Measurements from ENCODE around the gene RCAN2. TPM values are rescaled to one million over a fixed set of nuclear protein-coding genes. Genes with fewer than 3 reads are reported as not detected.

The RCAN2 gene
- total RNA-seq, 1 experiment from 2014 or later: not detected

DNA sequence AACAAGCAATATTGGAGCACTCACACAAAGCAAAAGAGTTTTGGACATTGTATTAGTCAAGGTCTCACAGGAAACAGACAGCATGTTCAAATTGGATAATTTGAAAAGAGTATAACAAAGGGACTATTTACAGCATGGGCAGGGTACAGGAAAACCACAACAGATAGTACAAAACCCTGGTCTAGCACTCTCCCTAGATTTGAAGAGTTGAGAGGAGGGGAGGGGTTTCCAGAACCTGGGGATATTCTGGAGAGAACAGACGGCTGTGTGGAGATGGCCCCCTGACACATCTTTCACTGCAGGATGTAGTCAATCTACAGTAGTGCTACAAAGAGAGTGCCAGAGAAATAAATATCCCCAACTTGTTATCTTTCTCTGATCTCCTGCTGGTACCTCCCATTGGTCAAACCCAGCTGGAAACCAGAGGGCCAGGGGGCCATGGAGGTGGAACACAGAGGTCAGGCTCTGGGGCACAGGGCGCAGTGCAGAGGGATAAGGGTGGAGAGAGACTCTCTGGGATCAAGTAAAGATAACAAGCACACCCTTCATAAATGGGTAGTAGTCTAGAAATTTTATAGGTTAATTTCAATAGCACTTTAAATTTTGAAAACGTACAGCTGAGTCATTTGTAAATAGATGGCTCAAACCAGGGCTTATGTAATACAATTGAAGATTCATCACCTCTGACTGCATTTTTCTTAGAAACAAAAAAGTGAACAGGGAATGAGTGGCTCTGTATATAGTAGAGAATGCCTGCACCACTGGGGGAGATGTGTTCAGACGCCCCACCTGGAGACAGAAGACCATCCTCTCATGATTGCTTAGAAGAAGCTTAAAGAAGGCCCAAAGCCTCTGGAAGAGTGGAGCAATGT lies 25.7 kb downstream of the RCAN2 start:
- ChIA-PET POLR2A (no interaction called here), CTCF (no interaction called here)
- H3K9me3 Mint-ChIP-seq (ENCODE audit: unreplicated experiment): no peaks in the 10 kb centered on the region
- Histone ChIP-seq H3K27me3 (replicated peaks; ENCODE audit: control insufficient read depth, insufficient read depth, low read length) (no peaks in the 10 kb centered on the region), H3K36me3 (ENCODE audit: control insufficient read depth, insufficient read depth, low read length) (no peaks in the 10 kb centered on the region), H3K4me3 (ENCODE audit: low read depth, low read length) (no peak overlapping the region), H3K9me3 (no peaks in the 10 kb centered on the region), H3K4me1 (no peaks in the 10 kb centered on the region)
- H3K4me1 Mint-ChIP-seq (ENCODE audit: low read depth, unreplicated experiment): no peaks in the 10 kb centered on the region
- no peak overlapping the region for H3K4me3 Mint-ChIP-seq (ENCODE audit: unreplicated experiment)
- no TSS peak for BruUV-seq (replicated peaks)
- no peaks in the 10 kb centered on the region for H3K36me3 Mint-ChIP-seq (ENCODE audit: insufficient read depth, unreplicated experiment)
- H3K27me3 Mint-ChIP-seq (ENCODE audit: insufficient read depth, unreplicated experiment): peaks cover 11% of the 10 kb centered on the region
- intact Hi-C loops (cut with micrococcal nuclease; ENCODE audit: unreplicated experiment): no loop called here
- DNase-seq: no peak
- no peak for TF ChIP-seq CTCF (IDR thresholded peaks at IDR 0.05; ENCODE audit: insufficient read depth in 1 of 2, low read depth in 1 of 2, low read length in 1 of 2, severe bottlenecking in 1 of 2, unreplicated experiment in 1 of 2)
- no peak overlapping the region for H3K27ac Mint-ChIP-seq (ENCODE audit: unreplicated experiment)

GRCh38 chr6:46456297-46456696 lies 35.0 kb downstream of the RCAN2 start:
- TF ChIP-seq CTCF (IDR thresholded peaks at IDR 0.05; ENCODE audit: insufficient read depth in 1 of 2, low read depth in 1 of 2, low read length in 1 of 2, severe bottlenecking in 1 of 2, unreplicated experiment in 1 of 2): no peak
- no peak overlapping the region for H3K4me3 Mint-ChIP-seq (ENCODE audit: unreplicated experiment)
- ChIA-PET CTCF (no interaction called here), POLR2A (no interaction called here)
- no peak overlapping the region for H3K27ac Mint-ChIP-seq (ENCODE audit: unreplicated experiment)
- no peaks in the 10 kb centered on the region for H3K36me3 Mint-ChIP-seq (ENCODE audit: insufficient read depth, unreplicated experiment)
- intact Hi-C loops (cut with micrococcal nuclease; ENCODE audit: unreplicated experiment): no loop called here
- no peak for DNase-seq
- Histone ChIP-seq H3K9me3 (no peaks in the 10 kb centered on the region), H3K4me3 (ENCODE audit: low read depth, low read length) (no peak overlapping the region), H3K27me3 (replicated peaks; ENCODE audit: control insufficient read depth, insufficient read depth, low read length) (no peaks in the 10 kb centered on the region), H3K4me1 (no peaks in the 10 kb centered on the region), H3K36me3 (ENCODE audit: control insufficient read depth, insufficient read depth, low read length) (no peaks in the 10 kb centered on the region)
- H3K27me3 Mint-ChIP-seq (ENCODE audit: insufficient read depth, unreplicated experiment): peaks cover 9% of the 10 kb centered on the region
- no peaks in the 10 kb centered on the region for H3K9me3 Mint-ChIP-seq (ENCODE audit: unreplicated experiment)
- no TSS peak for BruUV-seq (replicated peaks)
- H3K4me1 Mint-ChIP-seq (ENCODE audit: low read depth, unreplicated experiment): no peaks in the 10 kb centered on the region

DNA sequence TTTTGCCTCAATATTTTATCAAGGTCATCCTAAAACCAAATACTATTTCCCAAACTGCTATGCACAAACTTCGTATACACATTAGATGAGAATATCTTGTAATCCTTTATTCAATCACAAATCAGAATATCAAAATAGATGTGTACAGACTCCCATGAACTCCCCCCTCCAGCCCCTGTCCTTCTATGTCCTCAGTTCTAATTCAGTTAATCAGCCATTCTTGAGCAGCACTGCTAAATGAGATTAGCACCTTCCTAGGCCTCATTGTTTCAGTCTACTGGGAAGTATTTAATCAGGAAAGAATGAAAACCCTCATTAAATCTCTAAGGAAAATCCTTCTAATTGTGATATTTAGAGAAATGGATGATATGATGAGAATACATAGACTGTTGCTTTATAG lies 36.6 kb downstream of the RCAN2 start:
- H3K36me3 ChIP-seq (ENCODE audit: control insufficient read depth, insufficient read depth, low read length): no peaks in the 10 kb centered on the region
- no peaks in the 10 kb centered on the region for H3K4me1 Mint-ChIP-seq (ENCODE audit: low read depth, unreplicated experiment)
- H3K9me3 Mint-ChIP-seq (ENCODE audit: unreplicated experiment): no peaks in the 10 kb centered on the region
- no peaks in the 10 kb centered on the region for H3K4me1 ChIP-seq
- POLR2A ChIA-PET: no interaction called here
- no peaks in the 10 kb centered on the region for H3K27me3 ChIP-seq (replicated peaks; ENCODE audit: control insufficient read depth, insufficient read depth, low read length)
- H3K4me3 ChIP-seq (ENCODE audit: low read depth, low read length): no peak overlapping the region
- DNase-seq: no peak
- BruUV-seq (replicated peaks): no TSS peak
- H3K27me3 Mint-ChIP-seq (ENCODE audit: insufficient read depth, unreplicated experiment): peaks cover 11% of the 10 kb centered on the region
- intact Hi-C loops (cut with micrococcal nuclease; ENCODE audit: unreplicated experiment): no loop called here
- no peak overlapping the region for H3K4me3 Mint-ChIP-seq (ENCODE audit: unreplicated experiment)
- peaks cover 6% of the 10 kb centered on the region; the same call in 1 of the 2 replicates for H3K9me3 ChIP-seq
- CTCF ChIA-PET: no interaction called here
- H3K27ac Mint-ChIP-seq (ENCODE audit: unreplicated experiment): no peak overlapping the region
- no peak for TF ChIP-seq CTCF (IDR thresholded peaks at IDR 0.05; ENCODE audit: insufficient read depth in 1 of 2, low read depth in 1 of 2, low read length in 1 of 2, severe bottlenecking in 1 of 2, unreplicated experiment in 1 of 2)
- no peaks in the 10 kb centered on the region for H3K36me3 Mint-ChIP-seq (ENCODE audit: insufficient read depth, unreplicated experiment)

Data from Caco-2 (cell line).